Measurements from ENCODE around the gene MMP13.
"Not testable (repeated sequence)": the region's sequence is repeated elsewhere in the genome, so short reads cannot be mapped to it uniquely, and the experiment has no call there.

MMP13 gene

GRCh38 chr11:102981324-102981910, 25.9 kb upstream of the MMP13 start:
- Histone ChIP-seq H3K27ac (no peak overlapping the region), H3K36me3 (ENCODE audit: insufficient read depth) (no peaks in the 10 kb centered on the region), H3K4me3 (IDR thresholded peaks at IDR 0.05; ENCODE audit: insufficient read depth, low read depth, low read length) (no peak overlapping the region), H3K9ac (no peak overlapping the region), H3K4me1 (ENCODE audit: low read depth, poor library complexity, severe bottlenecking) (peaks cover 6% of the 10 kb centered on the region), H4K20me1 (ENCODE audit: insufficient read depth) (no peaks in the 10 kb centered on the region), H3K79me2 (ENCODE audit: insufficient read depth, low read depth) (no peaks in the 10 kb centered on the region), H2AFZ (ENCODE audit: low read depth) (peak overlapping the region; percentile 38; the same call in 1 of the 2 replicates), H3K27me3 (ENCODE audit: insufficient read depth, low read depth) (no peaks in the 10 kb centered on the region), H3K4me2 (peak overlapping the region; percentile 17; the same call in 1 of the 2 replicates)
- TF ChIP-seq CTCF (conservative IDR thresholded peaks at IDR 0.05; ENCODE audit: low read depth, low read length) = no peak

GRCh38 chr11:102974552-102975280, 19.2 kb upstream of the MMP13 start:
- no peaks in the 10 kb centered on the region for H4K20me1 ChIP-seq (ENCODE audit: insufficient read depth)
- H3K27me3 ChIP-seq (ENCODE audit: insufficient read depth, low read depth) = no peaks in the 10 kb centered on the region
- no peaks in the 10 kb centered on the region for H3K4me1 ChIP-seq (ENCODE audit: low read depth, poor library complexity, severe bottlenecking)
- no peak overlapping the region for H3K9ac ChIP-seq
- no peak for TF ChIP-seq CTCF (conservative IDR thresholded peaks at IDR 0.05; ENCODE audit: low read depth, low read length)
- no peak overlapping the region for H3K4me3 ChIP-seq (IDR thresholded peaks at IDR 0.05; ENCODE audit: insufficient read depth, low read depth, low read length)
- H3K4me2 ChIP-seq = no peak overlapping the region
- no peaks in the 10 kb centered on the region for H3K36me3 ChIP-seq (ENCODE audit: insufficient read depth)
- no peak overlapping the region for H2AFZ ChIP-seq (ENCODE audit: low read depth)
- H3K79me2 ChIP-seq (ENCODE audit: insufficient read depth, low read depth) = no peaks in the 10 kb centered on the region
- H3K27ac ChIP-seq = no peak overlapping the region

GRCh38 chr11:102973698-102974097, 18.2 kb upstream of the MMP13 start:
- not testable (repeated sequence) for H3K4me3 ChIP-seq (IDR thresholded peaks at IDR 0.05; ENCODE audit: insufficient read depth, low read depth, low read length); H3K4me1 ChIP-seq (ENCODE audit: low read depth, poor library complexity, severe bottlenecking); H4K20me1 ChIP-seq (ENCODE audit: insufficient read depth); H3K36me3 ChIP-seq (ENCODE audit: insufficient read depth); H3K27ac ChIP-seq; H3K79me2 ChIP-seq (ENCODE audit: insufficient read depth, low read depth); H3K9ac ChIP-seq; H3K27me3 ChIP-seq (ENCODE audit: insufficient read depth, low read depth); H2AFZ ChIP-seq (ENCODE audit: low read depth); H3K4me2 ChIP-seq

GRCh38 chr11:102972853-102973252, 17.3 kb upstream of the MMP13 start:
- TF ChIP-seq CTCF (conservative IDR thresholded peaks at IDR 0.05; ENCODE audit: low read depth, low read length) = no peak
- Histone ChIP-seq H4K20me1 (ENCODE audit: insufficient read depth) (no peaks in the 10 kb centered on the region), H3K4me3 (IDR thresholded peaks at IDR 0.05; ENCODE audit: insufficient read depth, low read depth, low read length) (no peak overlapping the region), H3K4me1 (ENCODE audit: low read depth, poor library complexity, severe bottlenecking) (no peaks in the 10 kb centered on the region), H3K79me2 (ENCODE audit: insufficient read depth, low read depth) (no peaks in the 10 kb centered on the region), H2AFZ (ENCODE audit: low read depth) (no peak overlapping the region), H3K27ac (no peak overlapping the region), H3K9ac (no peak overlapping the region), H3K36me3 (ENCODE audit: insufficient read depth) (no peaks in the 10 kb centered on the region), H3K27me3 (ENCODE audit: insufficient read depth, low read depth) (no peaks in the 10 kb centered on the region), H3K4me2 (no peak overlapping the region)

GRCh38 chr11:102971766-102972165, 16.2 kb upstream of the MMP13 start:
- H3K9ac ChIP-seq = no peak overlapping the region
- H3K4me3 ChIP-seq (IDR thresholded peaks at IDR 0.05; ENCODE audit: insufficient read depth, low read depth, low read length) = no peak overlapping the region
- H3K4me2 ChIP-seq = no peak overlapping the region
- no peaks in the 10 kb centered on the region for H3K36me3 ChIP-seq (ENCODE audit: insufficient read depth)
- H3K79me2 ChIP-seq (ENCODE audit: insufficient read depth, low read depth) = no peaks in the 10 kb centered on the region
- H3K27ac ChIP-seq = no peak overlapping the region
- TF ChIP-seq CTCF (conservative IDR thresholded peaks at IDR 0.05; ENCODE audit: low read depth, low read length) = no peak
- H3K27me3 ChIP-seq (ENCODE audit: insufficient read depth, low read depth) = no peaks in the 10 kb centered on the region
- no peaks in the 10 kb centered on the region for H4K20me1 ChIP-seq (ENCODE audit: insufficient read depth)
- no peak overlapping the region for H2AFZ ChIP-seq (ENCODE audit: low read depth)
- no peaks in the 10 kb centered on the region for H3K4me1 ChIP-seq (ENCODE audit: low read depth, poor library complexity, severe bottlenecking)

Data from KMS-11 (cell line).